Naive B cell (primary cell): ENCODE results near the gene PPP2R2B. TPM values are rescaled to one million over a fixed set of nuclear protein-coding genes. Genes with fewer than 3 reads are reported as not detected.
A peak's percentile ranks its signal among the peaks of the same experiment; 100 is the strongest.

ENCODE experiments used
- ATAC-seq, 2 donors: fragments of 150-1000 bp; cut with Tn5 transposase; 2 replicates each; pipeline ENCODE4 v1.10.0; 2021; ENCODE audit warnings: low read depth in 2 of 2, mild to moderate bottlenecking in 2 of 2, moderate library complexity in 2 of 2
- DNase-seq: peaks from one replicate; pipeline ENCODE4 v3.0.0; 2022
- H3K27ac Mint-ChIP-seq, 6 donors: one replicate each; pipeline ENCODE4 v1.8.0; 2020 to 2022; ENCODE audit warnings: mild to moderate bottlenecking in 6 of 6, mixed read lengths in 6 of 6, moderate library complexity in 5 of 6, inconsistent platforms in 2 of 6
- H3K27me3 Mint-ChIP-seq, 3 donors: one replicate each; pipeline ENCODE4 v1.8.0; 2021 to 2022; ENCODE audit warnings: mixed read lengths in 3 of 3, mild to moderate bottlenecking in 1 of 3
- H3K36me3 Mint-ChIP-seq, 2 donors: one replicate each; pipeline ENCODE4 v1.8.0; 2020 to 2022; ENCODE audit warnings: mixed read lengths in 2 of 2, inconsistent platforms in 1 of 2, mild to moderate bottlenecking in 1 of 2
- H3K4me1 Mint-ChIP-seq, 3 donors: one replicate each; pipeline ENCODE4 v1.8.0; 2020 to 2022; ENCODE audit warnings: mixed read lengths in 3 of 3, inconsistent platforms in 1 of 3, mild to moderate bottlenecking in 1 of 3, moderate library complexity in 1 of 3
- H3K4me3 Mint-ChIP-seq, 8 donors: one replicate each; pipeline ENCODE4 v1.8.0; 2020 to 2022; ENCODE audit warnings: mild to moderate bottlenecking in 8 of 8, mixed read lengths in 8 of 8, moderate library complexity in 8 of 8, inconsistent platforms in 2 of 8
- H3K9me3 Mint-ChIP-seq, 7 donors: one replicate each; pipeline ENCODE4 v1.8.0; 2020 to 2022; ENCODE audit warnings: mixed read lengths in 7 of 7, mild to moderate bottlenecking in 5 of 7, inconsistent platforms in 2 of 7, moderate library complexity in 1 of 7
- polyA plus RNA-seq, 6 donors: library from polyadenylated mRNA; unstranded; fragments of 300-500 nt; fragmentation: Illumina TruSeq; gene quantifications; one replicate each; pipeline ENCODE4 v1.2.3, GENCODE V29; 2021; ENCODE audit warnings: low read depth in 6 of 6

The PPP2R2B gene
- polyA plus RNA-seq, 6 donors from 2014 or later, result not detected

DNA sequence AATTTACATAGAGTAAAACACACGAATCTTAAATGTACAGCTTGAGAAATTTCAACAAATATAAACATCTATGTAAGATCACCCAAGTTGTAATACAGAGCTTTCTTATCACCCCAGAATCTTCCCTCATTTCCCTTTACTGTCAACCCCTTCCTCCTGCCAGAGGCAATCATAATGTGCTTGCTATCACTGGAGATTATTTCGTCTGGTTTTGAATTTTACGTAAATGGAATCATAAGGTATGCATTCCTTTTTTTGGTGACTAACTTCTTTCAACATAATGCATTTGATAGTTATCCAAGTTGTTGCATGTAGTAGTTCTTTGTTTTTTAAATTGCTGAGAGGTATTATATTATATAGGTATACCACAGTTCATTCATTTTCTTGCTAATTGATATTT, 325.1 kb downstream of the PPP2R2B start:
- Mint-ChIP-seq H3K36me3 (no peaks in the 10 kb centered on the region), H3K9me3 (peaks cover 0 to 7% (median 2%) of the 10 kb centered on the region in 7 donors), H3K4me1 (no peaks in the 10 kb centered on the region), H3K4me3 (no peak overlapping the region), H3K27me3 (peaks cover 8 to 15% (median 14%) of the 10 kb centered on the region in 3 donors), H3K27ac (no peak overlapping the region)
- ATAC-seq, result no peak
- DNase-seq, result no peak

DNA sequence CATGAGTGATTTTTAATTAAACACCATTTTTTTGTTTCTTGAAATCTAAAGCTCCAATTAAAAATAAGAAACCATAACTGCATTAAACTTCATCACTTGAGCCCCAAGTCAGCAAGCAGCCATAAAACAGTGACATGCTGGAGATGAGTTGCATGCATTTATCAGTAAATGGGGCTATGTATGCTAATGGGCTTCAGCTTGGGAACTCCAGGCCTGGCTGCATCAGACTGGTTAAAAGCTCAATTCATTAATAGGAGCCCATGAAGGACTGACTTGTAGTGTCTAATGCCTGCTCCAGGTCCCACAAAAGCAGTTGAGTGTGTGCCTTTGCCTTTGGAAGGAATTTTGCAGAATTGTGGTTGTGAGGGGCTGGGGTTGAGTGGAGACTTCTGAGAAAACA, 328.9 kb downstream of the PPP2R2B start:
- Mint-ChIP-seq H3K9me3 (no peaks in the 10 kb centered on the region), H3K4me3 (no peak overlapping the region), H3K27ac (no peak overlapping the region), H3K4me1 (no peaks in the 10 kb centered on the region), H3K27me3 (peaks cover 8 to 20% (median 17%) of the 10 kb centered on the region in 3 donors), H3K36me3 (no peaks in the 10 kb centered on the region)
- DNase-seq (no peak), ATAC-seq (no peak)

DNA sequence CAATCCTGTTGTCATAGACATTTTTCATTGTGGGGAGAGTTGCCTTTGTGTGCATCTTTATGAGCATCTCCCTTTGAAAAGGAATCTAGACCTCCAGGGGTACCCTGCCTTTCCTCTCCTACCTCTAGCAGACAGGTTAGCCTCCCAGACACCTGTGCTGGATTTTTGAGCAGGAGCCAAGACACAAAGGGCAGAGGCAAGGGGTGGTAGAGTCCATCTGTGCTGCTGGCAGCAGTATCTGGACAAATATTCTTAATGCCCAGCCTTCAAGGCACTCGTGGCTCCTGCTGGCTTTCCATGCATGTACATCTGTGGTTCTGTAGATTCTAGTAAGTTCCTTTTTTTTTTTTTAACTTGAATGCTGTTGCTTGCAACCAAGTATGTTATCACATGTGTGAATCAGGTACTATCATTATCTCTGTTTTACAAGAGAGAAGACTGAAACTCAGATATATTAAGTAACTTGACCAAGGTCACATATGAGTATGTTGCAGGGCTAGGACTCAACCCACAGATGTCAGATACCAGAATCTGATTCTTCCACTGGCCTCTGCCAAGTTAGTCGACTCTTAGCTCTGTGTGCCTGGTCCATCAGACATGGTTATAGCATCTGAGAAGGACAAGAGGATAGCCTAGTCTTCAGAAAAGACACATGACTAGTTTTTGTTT, 329.6 kb downstream of the PPP2R2B start:
- ATAC-seq, result no peak
- H3K27me3 Mint-ChIP-seq, result peaks cover 8 to 20% (median 12%) of the 10 kb centered on the region in 3 donors
- H3K4me1 Mint-ChIP-seq, result no peaks in the 10 kb centered on the region
- no peak overlapping the region for H3K4me3 Mint-ChIP-seq
- no peaks in the 10 kb centered on the region for H3K36me3 Mint-ChIP-seq
- DNase-seq, result no peak
- H3K9me3 Mint-ChIP-seq, result no peaks in the 10 kb centered on the region
- H3K27ac Mint-ChIP-seq, result no peak overlapping the region

DNA sequence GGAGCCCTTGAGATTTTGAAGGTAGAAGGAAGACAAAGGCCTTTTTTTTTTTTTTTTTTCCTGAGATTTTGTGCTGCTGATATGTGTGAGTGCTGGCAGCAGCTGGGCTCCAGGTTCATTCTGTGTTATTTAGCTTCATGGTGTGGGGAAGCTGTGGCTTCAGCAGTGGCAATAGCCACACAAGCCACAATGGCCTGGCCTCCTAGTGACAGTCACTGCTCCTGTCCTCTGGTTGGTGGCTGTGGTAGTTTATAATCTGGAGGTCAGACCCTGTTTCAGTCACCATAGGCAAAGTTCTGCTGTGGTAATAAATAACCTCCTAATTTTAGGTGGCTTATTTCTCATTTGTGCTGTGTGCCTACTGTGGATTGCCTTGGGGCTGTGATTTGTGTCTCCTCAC, 334.3 kb downstream of the PPP2R2B start:
- no peak for DNase-seq
- Mint-ChIP-seq H3K36me3 (no peaks in the 10 kb centered on the region), H3K4me3 (no peak overlapping the region), H3K9me3 (no peaks in the 10 kb centered on the region), H3K27ac (no peak overlapping the region), H3K4me1 (no peaks in the 10 kb centered on the region), H3K27me3 (peaks cover 12 to 21% (median 19%) of the 10 kb centered on the region in 3 donors)
- ATAC-seq, result no peak

DNA sequence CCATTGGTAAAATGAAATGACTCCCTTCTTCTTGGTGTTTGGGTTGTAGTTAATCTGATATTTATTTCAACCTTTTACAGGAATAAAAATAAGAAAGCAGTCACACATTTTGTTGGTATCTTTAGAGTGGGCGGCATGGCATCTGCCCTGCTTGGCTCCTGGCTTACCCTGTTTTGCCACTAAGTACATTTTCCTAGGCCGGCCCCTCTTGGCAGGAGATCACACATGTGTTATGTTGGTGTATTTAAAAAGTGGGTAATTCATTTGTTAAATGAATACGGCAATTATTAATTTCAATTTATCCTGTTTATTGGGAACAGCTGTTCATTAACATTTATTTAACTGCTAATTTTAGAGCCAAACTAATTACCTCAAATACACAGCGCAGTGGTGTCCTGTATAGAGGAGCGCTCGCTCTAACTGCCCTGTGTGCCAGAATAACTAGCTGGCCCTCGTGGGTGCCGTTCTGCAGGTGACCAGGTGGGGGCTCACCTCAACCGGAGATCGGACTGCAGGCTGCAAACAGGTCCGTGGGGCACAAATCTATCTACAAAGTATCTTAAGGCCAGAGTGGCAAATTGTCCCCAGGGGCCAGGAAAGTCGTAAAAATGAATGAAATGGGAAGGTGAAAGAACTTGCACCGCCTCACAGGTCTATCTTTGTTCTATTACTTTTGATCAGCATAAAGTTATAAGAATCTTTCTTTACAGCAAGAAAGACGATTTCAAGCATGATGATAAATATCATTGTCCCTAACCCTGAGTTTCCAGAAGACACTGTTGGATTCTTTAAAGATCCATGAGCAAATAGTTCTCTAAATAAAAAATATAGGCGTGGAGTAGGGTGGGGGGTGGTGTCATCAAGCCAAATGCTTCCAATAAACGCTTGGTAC, 336.4 kb downstream of the PPP2R2B start:
- no peaks in the 10 kb centered on the region for H3K36me3 Mint-ChIP-seq
- H3K4me1 Mint-ChIP-seq, result no peaks in the 10 kb centered on the region
- H3K27ac Mint-ChIP-seq, result peak overlapping the region in 1 of 6 donors; percentile 46
- H3K27me3 Mint-ChIP-seq, result peaks cover 10 to 18% (median 12%) of the 10 kb centered on the region in 3 donors
- DNase-seq (peak; percentile 25), ATAC-seq (peak; percentile 54 to 55)
- no peaks in the 10 kb centered on the region for H3K9me3 Mint-ChIP-seq
- H3K4me3 Mint-ChIP-seq, result no peak overlapping the region

DNA sequence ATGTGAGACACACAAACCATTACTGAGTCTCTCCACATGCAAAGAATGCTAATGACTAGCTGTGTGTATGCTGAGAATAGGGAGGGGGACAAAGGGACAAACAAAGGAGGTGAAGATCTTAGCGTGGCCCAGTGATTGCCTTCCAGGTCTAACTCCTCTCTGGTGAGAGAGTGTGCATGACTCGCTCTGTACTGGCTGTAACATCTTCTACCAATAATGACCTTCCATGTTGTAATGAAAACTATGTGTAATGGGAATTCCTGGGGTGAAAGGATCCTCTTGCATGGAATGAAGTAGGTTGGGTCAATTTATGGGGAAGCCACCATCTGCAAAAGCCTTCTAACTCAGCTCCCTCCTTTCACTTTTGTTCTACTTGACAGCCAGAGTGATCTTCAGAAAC, 338.1 kb downstream of the PPP2R2B start:
- Mint-ChIP-seq H3K9me3 (no peaks in the 10 kb centered on the region), H3K36me3 (no peaks in the 10 kb centered on the region), H3K27ac (no peak overlapping the region), H3K4me1 (no peaks in the 10 kb centered on the region), H3K4me3 (no peak overlapping the region), H3K27me3 (peaks cover 13 to 18% (median 18%) of the 10 kb centered on the region in 3 donors)
- no peak for ATAC-seq
- no peak for DNase-seq

DNA sequence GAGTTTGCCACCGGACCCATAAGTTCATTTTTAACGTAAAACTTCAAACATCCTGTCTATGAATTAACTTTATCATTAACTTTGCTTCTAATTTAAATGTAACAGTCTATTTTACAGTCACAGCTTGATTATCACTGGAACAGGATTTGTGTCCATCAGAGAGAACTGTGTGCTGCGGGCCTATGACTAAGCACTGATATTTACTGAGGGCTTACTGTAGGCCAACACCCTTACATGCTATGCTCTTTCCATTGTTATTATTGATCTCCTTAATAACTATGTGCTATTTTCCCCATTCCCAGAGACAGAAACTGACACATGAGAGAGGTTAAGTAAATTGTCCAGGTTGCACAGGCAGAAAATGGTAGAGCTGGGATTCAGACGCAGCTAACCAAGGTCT, 338.6 kb downstream of the PPP2R2B start:
- H3K27ac Mint-ChIP-seq, result no peak overlapping the region
- DNase-seq (no peak), ATAC-seq (no peak)
- H3K36me3 Mint-ChIP-seq, result no peaks in the 10 kb centered on the region
- no peaks in the 10 kb centered on the region for H3K9me3 Mint-ChIP-seq
- H3K27me3 Mint-ChIP-seq, result peaks cover 13 to 18% (median 18%) of the 10 kb centered on the region in 3 donors
- H3K4me3 Mint-ChIP-seq, result no peak overlapping the region
- H3K4me1 Mint-ChIP-seq, result no peaks in the 10 kb centered on the region

DNA sequence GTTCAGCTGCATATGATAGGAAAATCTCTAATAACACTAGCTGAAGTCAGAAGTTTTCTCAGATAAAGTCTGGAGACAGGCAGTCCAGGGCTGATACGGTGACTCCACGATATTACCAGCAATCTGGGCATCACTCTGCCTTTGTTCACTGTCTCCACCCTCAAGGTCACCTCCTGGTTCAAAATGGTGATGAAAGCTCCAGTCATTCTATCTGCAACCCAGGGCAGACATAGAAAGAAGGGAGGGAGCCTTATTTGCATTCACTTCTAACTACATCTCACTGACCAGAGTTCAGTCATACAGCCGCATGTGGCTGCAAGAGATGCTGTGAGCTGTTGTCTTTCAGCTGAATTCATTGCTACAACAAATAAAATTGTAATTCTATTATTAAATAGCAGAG, 340.1 kb downstream of the PPP2R2B start:
- H3K4me3 Mint-ChIP-seq, result no peak overlapping the region
- no peaks in the 10 kb centered on the region for H3K36me3 Mint-ChIP-seq
- peaks cover 14 to 18% (median 18%) of the 10 kb centered on the region in 3 donors for H3K27me3 Mint-ChIP-seq
- no peaks in the 10 kb centered on the region for H3K9me3 Mint-ChIP-seq
- no peak for DNase-seq
- no peak overlapping the region for H3K27ac Mint-ChIP-seq
- ATAC-seq, result no peak
- peaks cover under 1 to 2% (median 1%) of the 10 kb centered on the region in 3 donors for H3K4me1 Mint-ChIP-seq

DNA sequence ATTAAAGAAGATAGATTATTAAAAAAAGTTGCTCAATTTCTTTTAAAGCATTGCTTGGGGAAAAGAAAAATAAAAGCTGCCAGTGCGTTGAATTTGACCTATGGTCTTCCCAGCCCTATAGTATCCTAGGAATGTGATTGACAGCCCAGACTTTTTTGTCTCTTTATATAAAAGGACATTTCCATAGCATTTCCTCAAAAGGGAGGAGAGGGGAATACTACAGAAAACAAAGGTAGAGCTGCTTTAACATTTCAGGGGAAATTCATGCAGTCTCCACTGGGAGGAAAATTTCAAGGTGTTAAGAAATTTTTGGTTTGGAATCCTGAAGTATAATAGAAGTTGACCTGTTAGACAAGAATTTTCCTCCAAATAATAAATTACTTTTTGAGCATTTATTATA, 344.7 kb downstream of the PPP2R2B start:
- Mint-ChIP-seq H3K27ac (no peak overlapping the region), H3K9me3 (no peaks in the 10 kb centered on the region), H3K4me1 (peaks cover 4 to 8% (median 7%) of the 10 kb centered on the region in 3 donors), H3K4me3 (no peak overlapping the region), H3K27me3 (peaks cover 4 to 8% (median 6%) of the 10 kb centered on the region in 3 donors), H3K36me3 (no peaks in the 10 kb centered on the region)
- no peak for DNase-seq
- no peak for ATAC-seq

DNA sequence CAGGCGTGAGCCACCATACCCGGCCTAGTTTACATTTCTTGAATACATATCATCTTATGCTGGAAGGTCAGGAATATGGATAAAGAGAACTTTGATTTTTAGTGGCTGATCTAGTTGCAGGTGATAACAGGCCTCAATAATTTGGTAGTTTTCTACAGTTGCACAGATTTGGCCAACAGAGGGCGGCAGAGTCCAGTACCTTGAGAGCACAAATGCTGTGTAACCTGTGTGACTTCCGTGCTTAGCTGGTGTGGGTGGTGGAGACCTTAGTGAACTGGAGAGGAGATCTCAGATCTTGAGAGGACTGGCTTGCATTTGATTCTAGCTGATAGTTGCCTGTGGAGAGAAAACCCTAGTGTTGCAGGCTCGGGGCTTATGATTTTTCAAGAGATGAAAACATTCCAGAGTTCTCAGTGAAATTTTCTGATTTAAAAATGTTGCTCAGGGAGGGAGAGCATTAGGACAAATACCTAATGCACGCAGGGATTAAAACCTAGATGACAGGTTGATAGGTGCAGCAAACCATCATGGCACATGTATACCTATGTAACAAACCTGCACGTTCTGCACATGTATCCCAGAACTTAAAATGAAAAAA, 345.2 kb downstream of the PPP2R2B start:
- Mint-ChIP-seq H3K27ac (no peak overlapping the region), H3K4me3 (no peak overlapping the region), H3K4me1 (peaks cover 4 to 8% (median 7%) of the 10 kb centered on the region in 3 donors), H3K9me3 (no peaks in the 10 kb centered on the region), H3K36me3 (no peaks in the 10 kb centered on the region), H3K27me3 (peaks cover 4 to 11% (median 6%) of the 10 kb centered on the region in 3 donors)
- ATAC-seq, result peak; percentile 55 to 65
- DNase-seq, result peak; percentile 32
